ENCODE measurements around the gene U2SURP.
"Not testable (repeated sequence)": the region's sequence is repeated elsewhere in the genome, so short reads cannot be mapped to it uniquely, and the experiment has no call there.

Gene U2SURP

DNA sequence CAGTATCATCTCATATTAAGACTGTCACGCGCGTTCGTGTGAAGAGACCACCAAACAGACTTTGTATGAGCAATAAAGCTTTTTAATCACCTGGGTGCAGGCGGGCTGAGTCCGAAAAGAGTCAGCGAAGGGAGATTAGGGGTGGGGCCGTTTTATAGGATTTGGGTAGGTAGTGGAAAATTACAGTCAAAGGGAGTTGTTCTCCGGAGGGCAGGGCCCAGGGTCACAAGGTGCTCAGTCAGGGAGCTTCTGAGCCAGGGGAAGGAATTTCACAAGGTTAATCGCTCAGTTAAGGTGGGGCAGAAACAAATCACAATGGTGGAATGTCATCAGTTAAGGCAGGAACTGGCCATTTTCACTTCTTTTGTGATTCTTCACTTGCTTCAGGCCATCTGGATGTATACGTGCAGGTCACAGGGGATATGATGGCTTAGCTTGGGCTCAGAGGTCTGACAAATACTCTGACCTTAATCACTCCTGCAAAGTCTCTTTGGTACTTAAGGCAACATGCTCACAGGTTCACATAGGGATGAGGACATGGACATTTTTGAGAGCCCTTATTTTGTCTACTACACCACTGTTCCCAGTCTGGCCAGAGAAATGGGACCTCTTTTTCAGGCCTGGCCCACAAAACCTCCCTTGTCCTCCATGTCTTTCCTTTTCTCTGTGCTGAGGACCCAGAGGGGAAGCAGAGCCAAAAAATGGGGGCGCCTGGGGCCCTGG lies 71.1 kb downstream of the U2SURP start:
- not testable (repeated sequence) for ATAC-seq

DNA sequence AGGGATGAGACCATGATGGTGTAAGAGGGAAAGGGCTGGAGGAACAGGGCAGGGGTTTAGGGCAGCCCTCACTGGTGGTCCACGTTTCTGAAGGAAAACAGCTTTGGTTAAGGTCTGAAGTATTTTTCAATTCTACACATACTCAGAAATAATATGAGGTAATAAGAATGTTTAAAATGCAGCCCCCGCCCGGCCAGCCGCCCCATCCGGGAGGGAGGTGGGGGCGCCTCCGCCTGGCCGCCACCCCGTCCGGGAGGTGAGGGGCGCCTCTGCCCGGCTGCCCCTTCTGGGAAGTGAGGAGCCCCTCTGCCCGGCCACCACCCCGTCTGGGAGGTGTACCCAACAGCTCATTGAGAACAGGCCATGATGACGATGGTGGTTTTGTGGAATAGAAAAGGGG lies 72.2 kb downstream of the U2SURP start:
- ATAC-seq = not testable (repeated sequence)

DNA sequence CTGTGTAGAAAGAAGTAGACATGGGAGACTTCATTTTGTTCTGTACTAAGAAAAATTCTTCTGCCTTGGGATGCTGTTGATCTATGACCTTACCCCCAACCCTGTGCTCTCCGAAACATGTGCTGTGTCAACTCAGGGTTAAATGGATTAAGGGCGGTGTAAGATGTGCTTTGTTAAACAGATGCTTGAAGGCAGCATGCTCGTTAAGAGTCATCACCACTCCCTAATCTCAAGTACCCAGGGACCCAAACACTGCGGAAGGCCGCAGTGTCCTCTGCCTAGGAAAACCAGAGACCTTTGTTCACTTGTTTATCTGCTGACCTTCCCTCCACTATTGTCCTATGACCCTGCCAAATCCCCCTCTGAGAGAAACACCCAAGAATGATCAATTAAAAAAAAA lies 72.6 kb downstream of the U2SURP start:
- not testable (repeated sequence) for ATAC-seq

DNA sequence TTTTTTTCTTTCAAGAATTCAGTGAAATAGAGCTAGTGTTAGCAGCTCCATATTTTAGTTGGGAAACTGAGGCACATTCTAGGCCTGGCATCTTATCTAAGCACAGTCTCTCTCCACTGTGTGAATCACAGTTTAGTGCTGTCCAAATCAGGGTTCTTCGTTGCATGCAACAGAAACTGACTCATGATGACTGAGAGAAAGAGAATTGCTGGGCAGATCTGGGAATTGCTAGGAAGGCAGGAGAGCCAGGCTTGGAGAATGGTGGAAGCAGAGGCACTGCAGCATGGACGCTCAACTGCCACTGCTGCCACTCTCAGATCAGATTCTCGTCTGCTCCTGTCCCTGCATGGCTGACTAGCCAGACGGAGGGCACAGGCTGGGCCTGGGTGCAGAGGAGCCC lies 77.5 kb downstream of the U2SURP start:
- no peak for ATAC-seq

DNA sequence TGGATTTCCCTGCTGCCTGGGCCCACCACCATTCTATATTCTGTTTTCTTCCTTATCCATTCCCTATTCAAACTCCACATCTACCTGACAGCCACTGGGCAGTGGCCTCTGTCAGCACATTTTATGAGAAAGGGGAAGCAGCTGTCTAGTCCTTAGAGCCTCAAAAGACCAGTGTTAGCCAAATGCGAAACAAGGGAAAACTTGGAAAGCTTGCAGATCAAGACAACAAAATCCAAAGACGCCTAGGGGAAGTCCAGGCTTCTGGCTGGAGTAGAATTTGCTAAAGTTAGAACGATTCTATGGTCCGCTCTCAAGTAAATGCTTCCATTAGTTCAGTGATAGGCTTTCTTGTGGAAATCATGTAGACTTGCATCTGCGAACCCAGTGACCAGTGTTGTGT lies 78.8 kb downstream of the U2SURP start:
- ATAC-seq = no peak

DNA sequence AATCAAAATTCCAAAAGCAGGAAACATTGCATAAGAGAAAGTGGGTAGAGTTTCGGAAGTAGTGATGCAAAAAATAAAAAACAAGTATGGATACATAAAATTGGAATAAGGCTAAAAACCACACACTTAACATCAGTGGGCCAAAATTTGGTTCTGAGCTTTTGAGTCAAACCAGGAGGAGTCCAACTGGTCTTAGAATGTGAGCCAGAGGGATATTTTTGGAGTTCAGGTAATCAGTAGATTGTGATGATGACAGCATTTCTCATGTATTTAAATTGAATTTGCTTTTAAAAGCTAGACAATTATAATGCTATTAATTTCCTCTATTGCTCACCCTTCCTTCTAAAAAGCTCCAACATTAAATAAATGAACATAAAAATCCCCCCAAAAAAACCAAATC lies 80.0 kb downstream of the U2SURP start:
- ATAC-seq = no peak

DNA sequence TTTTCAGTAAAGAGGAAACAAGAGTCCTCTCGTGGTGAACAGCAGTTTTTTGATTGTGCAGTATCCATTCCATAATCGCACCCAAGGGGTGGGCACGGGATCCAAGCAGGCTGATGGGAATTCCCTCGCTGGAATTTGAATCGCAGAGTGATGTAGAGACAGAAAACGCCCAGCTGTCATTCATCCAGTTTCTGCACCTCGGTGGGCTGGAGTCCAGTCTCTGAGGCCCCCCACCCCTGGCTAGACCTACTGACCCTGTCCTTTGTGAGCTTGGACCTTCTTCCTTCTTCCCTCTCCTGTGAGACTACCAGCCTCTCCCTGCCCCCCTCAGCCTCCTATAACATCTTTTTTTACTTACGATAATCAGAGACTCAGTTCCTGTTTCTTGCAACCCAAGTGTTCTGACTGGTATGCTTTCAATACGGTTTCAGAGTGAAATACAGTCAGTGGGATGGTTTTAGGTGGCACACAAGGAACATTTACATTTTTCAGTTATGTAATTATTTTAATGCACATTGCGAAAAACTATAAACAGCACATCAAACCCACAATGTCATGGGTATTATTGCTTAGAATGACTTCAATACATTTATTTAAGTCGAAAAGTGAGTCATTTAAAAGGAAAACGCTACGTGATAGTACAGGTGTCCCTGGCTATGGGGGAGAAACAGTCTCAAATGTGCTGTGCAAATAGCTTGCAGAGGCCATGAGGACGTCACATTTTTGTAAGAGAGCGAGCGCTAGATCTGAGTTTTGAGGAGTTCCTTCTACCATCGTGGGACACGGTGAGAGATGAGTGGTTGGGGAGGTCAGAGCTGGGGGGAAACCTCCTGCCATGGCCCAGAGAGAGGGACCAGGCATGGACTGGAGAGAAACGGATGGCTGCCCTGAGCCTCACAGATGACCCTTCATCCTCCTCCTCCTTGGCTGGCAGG lies 80.7 kb downstream of the U2SURP start:
- ATAC-seq = peak; percentile 94

DNA sequence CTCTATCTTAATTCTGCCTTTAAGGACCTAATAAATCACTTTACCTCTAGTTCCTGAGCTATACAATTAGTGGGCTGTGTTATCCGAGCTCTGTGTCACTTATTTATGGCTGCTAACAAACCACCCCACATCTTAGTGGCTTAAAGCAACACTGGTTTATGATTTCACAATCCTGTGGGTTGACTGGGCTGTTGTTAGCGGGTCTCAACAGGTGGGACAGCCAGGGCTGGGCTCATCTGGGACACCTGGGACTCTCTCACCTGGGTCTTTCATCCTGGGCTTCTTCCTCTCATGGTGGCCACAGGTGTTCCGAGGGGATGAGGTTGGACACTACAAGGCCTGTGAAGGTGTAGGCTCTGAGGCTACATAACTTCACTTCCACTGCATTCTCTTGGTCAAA lies 82.4 kb downstream of the U2SURP start:
- no peak for ATAC-seq

DNA sequence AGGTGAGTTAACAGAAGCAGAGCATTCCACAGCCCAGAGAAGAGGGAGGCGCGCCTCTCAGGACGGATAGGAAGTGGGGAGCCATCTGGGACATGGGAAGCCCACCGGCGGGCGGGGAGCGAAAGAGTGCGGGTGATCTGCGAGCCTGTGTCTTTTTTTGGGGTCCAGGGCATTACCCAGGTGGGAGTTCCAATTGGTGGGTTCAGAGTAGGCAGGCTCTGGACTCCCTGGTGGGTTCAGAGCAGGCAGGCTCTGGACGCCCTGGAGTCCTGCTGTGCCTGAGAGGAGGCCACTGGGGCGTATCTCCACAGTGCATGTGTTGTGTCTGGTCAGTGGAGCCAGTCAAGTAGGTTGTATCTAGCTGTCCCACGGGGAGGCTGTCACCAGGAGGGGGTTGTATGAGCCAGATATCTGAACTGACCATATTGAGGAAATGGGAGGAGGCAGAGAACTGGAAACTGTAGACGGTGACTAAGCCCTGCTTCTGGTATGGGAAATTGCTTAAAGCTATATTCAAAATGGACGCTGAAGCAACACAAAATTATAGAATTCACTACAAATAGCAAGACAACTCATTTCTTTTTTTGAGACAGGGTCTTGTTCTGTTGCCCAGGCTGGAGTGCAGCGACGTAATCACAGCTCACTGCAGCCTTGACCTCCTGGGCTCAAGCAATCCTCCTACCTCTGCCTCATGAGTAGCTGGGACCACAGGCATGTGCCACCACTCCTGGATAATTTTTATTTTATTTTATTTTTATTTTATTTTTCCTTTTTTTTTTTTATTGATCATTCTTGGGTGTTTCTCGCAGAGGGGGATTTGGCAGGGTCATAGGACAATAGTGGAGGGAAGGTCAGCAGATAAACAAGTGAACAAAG lies 83.7 kb downstream of the U2SURP start:
- ATAC-seq = no peak

DNA sequence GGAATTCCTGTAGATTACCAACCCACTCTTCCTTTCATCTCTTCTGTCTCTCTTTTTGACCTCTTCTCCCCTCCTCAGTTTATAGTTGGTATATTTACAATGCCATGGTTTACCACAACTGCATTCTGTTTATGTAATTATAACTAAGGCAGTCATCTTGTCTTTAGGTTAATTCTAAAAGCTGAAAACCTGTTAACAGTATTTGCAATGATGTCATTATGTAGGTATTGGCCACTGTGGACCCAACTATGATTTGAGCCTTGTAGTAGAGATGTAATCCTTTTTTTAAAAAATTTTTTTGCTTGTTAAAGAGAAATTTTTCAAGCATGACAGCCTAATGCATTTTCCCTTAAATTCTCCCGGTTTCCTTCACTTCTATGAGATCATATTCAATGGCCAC lies 87.5 kb downstream of the U2SURP start:
- ATAC-seq = no peak

DNA sequence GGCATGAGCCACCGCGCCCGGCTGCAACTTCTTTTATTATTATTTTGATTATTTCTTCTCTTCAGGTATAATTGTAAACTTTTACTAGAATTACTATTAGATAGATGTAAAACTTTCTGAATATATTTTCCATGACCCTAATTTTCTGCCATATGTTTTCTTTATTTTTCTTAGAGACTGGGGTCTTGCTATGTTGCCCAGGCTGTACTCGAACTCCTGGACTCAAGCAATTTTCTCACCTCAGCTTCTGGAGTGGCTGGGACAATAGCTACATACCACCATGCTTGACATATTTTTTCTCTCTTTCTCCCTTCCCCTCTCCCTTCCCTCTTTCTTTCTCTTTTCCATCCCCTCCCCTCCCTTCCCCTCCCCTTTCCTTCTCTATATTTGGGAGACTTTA lies 88.6 kb downstream of the U2SURP start:
- ATAC-seq = no peak

DNA sequence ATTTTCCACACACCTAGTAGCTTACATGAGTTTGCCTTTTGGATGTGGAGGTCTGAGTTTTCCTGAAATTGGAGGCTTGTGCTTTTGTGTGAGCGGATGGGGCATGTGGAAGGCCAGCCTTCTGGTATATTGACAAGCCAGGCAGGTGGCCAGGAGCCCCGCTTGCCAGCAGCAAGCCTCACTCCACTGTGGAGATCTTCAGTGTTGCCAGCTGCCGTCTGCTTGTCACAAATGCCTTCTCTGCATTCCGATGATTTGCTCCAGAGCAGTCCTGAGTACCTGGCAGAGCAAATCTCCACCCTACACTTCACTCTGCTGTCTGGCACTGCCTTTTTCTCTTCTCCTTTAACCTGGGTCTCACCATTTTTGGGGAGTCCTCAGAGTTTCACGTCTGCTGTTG lies 89.1 kb downstream of the U2SURP start:
- no peak for ATAC-seq

DNA sequence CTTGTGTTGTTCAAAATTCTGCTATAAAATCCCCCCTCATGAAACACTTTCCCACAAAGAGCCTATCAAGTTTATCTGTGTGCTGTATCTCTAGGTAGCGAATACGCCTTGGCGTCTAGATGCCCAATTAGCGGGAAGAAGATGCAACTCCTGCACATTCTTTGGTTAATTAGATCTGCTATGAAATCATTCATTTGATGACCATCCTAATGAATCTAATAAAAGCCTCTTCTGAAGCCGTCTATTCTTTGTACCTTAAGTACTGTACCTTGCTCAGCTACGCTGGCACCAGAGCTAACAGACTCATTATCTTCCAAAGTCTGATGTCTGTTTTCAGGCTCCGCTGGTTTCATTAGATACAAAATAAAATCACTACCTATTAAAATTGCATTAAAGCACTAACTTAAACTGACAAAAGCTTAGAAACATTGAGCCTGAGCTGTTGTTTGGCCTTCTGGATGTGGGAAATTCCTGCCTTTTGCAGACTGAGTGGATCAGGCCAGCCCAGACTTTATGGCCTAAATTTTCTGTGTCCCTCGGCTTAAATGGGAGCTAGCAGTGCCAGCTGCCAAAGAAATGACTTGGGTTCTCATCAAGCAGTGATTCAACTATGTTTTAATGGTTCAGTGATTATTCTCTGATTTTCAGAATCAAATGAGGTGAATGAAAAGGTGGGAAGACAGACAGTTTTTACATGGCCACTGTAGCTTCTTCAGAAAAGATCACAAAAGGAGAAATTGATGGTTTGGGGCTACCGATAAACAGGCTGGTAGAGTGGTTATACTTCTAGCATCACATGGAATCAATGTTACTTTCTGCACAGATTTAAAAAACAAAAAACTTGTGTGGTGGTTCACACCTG lies 89.8 kb downstream of the U2SURP start:
- ATAC-seq = no peak

DNA sequence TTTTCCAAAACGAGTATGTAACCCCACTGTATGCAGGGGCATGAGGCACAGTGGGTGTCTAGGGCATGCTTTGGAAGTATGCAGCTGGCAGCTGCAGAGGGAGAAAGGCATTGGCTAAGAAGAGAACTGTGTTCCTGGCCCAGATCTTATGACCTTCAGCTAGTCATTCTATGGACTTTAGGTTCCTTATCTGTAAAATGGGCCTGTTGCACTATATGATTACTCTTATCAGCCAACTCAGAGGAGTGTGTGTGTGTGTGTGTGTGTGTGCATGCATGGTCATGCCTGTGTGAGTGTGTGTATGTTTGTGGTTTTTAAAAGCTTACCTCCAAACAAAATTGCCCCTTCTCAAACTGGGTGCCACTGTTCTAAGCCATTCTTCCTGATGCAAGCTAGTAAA lies 90.8 kb downstream of the U2SURP start:
- no peak for ATAC-seq

DNA sequence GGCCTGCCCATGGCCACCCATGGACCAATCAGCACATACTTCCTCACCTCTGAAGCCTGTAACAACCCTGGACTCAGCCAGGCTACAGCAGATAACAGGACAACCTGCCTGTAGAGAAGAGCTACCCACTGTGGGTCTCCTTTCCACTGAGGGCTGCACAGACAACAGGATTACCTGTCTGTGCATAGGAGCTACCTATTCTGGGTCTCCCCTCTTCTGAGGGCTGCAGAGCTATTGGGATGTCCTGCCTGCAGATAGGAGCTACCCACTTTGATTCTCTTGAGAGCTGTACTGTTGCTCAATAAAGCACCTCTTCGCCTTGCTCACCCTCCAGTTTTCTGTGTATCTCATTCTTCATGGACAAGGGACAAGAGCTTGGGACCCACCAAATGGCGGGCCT lies 94.4 kb downstream of the U2SURP start:
- ATAC-seq = no peak

DNA sequence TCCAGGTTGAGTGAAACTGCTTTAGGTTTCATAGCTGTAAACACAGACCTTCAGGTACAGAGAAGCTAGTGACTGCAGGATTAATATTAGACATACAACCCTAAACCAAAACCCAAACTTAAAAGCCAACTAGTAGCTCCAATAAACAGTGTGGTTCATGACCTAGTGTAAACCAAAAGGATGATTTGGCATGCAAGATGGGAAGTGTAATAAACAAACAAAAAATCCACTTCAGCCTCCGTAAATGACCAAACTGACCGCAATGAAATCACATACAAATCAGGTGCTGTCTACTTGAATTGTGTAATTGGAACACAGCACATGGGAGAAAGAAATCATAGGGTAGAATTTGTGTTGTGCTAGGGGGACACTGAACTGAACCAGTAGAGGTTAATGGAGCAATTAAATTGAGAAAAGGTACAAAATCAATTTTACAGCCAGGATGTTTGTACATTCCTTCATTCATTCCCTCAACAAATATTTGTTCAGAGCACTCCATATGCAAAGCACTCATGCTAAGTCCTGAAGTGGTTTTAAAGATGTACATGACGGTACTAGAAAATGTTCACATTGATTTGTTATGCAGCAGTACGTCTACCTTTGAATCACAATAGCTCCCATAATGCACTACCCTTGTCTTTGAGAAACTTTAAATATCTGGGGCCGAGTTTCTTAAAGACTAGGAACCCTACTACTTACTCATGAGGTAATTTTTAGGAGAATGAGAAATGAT lies 96.8 kb downstream of the U2SURP start:
- ATAC-seq = no peak

DNA sequence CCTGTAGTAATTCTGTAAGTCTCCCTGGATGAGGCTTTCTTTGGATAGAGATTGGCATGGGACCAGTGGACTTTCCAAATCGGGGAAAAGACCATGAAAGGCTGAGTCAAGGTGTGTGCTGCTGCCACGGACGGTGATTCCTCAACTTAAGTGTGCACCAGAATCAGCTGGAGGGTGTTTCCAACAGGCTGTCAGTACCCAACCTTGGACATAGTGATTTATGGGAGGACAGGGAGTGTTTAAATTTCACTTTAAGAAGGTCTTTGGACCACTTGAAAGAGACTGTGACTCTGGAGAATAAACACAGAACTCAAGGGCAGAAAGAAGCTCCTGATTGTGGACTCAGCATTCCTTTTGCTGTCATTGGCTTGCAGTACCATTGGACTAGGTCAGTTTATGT lies 97.8 kb downstream of the U2SURP start:
- no peak for ATAC-seq

DNA sequence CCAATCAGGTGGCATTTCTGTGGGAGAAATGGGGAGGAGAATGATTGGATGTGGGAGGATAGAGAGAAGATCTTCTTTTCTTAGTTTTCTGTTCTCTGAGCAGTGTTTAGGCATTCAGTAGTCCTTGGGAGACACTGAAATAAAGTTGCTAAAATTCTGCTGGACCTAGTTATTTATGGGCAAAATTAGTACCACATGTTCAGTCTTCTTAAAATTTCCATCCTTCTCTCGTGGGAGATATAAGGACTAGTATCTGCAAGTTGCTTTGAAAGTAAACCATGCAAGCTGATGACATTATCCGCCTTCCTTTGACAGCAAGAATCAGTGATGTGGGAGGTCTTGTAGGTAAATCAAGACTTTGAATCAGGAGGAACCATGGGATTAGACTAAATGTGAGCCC lies 98.3 kb downstream of the U2SURP start:
- no peak for ATAC-seq

DNA sequence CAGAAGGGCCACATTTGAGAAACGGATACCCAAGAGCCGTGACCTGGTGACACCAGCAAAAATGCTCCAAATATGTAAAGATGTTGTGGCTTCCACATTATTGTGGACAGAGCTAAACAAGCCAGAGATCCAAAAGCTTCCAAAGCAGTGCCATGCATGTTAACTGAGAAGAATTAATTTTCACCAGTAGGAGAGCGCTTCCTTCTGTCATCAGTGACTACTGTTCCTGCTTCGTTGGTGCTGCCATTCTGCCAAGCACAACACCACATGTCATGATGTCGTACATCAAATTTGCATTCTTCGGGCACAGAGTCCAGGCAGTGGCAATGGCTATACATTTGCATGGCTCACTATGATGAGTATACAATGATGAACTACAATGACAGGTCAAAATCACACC lies 99.1 kb downstream of the U2SURP start:
- no peak for ATAC-seq

DNA sequence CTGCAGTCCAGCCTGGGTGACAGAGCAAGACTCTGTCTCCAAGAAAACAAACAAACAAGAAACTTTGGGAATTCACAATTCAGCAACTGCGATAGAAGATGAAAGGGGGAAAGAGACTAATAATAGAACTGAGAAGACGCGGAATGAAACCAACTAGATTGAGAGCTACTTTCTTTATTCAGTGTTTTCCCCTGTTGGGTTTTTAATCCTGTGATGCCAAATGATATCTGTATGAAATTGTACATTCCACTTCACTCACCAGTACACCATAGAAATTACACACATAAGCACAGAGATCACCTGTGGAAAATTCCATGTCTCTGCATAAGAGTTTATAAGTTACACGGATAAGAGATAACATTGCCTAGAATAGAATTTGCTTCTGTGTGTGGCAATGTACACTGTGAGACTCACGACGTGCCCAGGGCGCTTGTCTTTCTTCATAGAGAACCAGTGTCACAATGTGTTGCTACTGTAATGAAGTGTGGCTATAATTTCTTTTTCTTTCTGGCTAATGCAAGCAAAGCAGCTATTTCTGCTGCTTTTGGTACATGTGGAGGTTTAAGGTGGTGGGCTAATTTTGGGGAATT lies 100.5 kb downstream of the U2SURP start:
- ATAC-seq = no peak

DNA sequence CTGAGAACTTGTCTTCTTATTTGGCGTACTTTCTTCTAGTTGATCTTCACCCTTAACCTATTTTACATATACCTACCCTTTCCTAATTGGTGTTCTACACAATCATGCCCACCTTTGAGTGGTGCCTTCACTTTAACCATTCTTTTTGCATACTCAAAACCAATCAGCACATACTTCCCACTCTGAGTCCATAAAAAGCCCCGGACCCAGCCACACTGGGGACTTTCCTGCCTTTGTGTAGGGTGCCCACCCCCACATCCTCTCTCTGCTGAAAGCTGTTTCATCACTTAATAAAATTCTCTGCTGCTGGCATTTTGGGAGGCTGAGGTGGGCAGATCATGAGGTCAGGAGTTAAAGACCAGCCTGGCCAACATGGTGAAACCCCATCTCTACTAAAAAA lies 102.3 kb downstream of the U2SURP start:
- no peak for ATAC-seq

All from activated CD4-positive, CD25-positive, alpha-beta regulatory T cell treated with anti-CD3 and anti-CD28 coated beads, Interleukin-2, amount 50 U/mL, for 24 hours (primary cell).